HG03064 (cell line): Measurements from ENCODE around the gene COL21A1.

Experiments
- ATAC-seq: cut with Tn5 transposase; IDR thresholded peaks from one replicate; pipeline ENCODE4 v1.9.1; 2021; ENCODE audit warnings: low read depth; ENCODE audit not compliant: unreplicated experiment

COL21A1 gene

DNA sequence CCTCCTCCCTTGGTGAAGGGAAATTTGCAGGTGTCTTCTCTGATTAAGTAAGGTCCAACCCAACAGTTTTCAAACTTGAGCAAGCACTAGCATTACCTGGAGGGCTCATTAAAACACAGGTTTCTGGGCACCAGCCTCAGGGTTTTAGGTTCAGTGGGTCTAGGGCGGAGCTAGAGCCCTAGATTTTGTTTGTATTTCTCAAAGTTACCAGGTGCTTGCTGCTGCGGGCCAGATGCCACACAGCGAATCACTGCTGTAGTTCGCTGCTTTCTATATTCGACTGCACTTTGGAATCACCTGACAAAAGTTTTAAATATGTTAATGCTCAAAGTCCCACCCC is 869 bp downstream of the COL21A1 start:
- ATAC-seq: no peak

DNA sequence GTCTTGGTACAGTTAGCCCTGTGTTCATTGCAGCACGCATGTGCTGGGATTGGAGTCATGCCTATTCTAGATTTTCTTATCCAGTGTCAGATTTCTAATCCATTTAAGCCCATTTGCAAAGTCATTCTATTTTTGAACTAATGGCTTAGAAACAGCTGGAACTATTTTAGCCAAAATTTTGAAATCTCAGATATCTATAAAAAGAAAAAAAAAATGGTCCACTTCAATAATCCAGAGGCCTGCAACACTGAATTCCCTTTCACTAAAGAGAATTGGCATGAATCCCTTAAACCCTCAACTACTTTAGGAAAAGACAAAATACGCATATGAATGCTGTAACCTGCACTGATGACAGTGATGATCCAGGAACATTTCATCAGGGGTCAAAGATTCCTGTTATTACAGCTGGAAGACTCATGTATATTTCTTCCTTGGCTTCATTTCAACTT is 1.5 kb downstream of the COL21A1 start:
- ATAC-seq: no peak

DNA sequence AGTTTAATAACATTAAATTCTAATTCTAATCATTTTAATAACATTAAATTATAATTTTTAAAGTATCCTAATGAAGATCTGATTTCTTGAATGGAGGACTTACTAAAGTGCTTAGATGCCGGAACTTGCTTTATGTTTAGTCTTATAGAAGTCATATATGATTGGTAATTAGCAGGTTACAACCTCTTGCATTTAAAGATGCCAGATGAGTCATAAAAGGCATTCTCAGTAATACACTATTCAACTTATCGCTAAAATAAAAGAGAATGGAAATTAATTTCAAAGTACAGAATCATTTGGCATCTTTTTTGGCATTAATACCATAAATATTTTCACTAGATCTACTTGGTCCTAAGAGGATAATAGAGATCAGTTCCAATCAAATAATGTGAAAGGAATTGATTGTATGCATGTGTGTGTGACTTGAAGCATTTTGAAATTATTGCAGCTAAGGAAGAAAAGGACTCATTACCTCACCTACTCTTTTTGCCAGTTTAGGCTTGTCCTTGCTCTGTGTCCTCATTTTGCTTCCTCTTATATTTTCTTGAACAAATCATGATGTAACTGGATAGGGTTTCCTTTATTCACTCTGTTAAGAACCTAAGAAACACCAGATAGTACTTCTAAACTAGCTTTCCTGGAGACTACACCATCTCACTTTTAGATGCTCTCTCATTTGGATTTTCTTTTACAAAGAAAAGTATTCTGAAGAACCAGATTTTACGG is 2.7 kb downstream of the COL21A1 start:
- no peak for ATAC-seq

DNA sequence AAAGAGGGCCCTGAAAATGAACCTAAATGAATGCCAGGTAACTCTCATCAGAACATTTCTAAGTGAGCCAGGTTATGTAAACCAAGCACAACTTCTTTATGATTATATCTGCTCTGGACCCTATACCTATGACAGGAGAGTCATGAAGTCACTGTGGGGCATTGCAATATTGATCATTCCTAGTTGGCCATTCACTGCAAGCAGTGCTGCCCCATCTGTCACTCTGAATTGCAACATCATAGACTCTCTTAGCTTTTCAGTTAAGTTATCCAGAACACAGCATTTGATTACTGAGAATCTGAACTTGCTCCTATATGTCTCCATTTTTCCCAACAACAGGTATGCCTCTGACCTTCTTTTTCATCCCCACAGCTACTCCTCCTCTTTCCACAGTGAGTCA is 3.3 kb downstream of the COL21A1 start:
- no peak for ATAC-seq

GRCh38 chr6:56243518-56244070 is 3.8 kb downstream of the COL21A1 start:
- no peak for ATAC-seq

DNA sequence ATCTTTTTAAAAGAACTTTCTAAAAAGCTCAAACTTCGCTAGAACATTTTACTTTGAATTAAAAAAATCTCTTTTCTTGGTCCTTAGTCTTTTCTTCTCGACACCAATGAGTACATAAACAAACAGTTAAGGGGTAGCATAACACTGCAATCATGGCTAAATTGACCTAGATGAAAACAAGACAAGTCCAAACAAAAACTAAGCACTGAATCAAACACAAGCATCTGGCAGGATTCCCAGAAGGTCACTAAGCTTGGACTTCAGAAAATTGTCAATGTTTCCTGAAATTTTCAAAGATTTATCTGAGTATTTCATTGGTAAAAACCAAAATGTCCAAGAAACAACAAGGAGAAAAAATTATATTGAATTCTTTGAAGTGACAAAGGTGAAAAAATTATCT is 5.0 kb downstream of the COL21A1 start:
- ATAC-seq: no peak

DNA sequence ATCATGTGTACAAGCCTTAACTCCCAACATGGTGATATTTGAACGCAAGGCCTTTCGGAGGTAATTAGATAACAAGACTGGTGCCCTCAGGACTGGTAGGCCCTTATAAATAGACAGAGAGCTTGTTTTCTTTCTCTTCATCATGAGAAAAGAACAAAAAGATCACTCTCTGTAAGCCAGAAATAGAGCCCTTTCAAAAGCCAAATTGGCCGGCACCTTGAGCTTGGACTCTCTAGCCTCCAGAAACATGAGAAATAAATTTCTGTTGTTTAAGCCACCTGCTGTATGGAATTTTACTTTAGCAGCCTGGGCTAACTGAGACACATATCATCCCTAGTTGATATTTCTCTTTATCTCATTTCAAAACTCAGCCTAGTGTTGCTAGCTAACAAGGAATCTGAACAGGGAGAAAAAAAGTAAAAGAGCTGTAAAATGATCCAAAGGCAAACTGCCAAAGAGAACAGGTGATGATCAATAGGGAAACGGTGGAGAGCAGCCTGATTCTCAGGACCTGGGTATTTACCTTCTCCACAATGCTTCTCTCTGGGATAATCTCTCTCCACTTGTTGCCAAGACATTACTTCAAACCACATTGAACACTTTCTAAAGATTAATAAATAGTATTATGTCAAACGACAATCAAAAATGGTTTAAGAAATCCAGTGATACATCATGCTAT is 6.1 kb downstream of the COL21A1 start:
- no peak for ATAC-seq

- no peak for ATAC-seq
Observed at GRCh38 chr6:56238352-56238751, 9.0 kb downstream of the COL21A1 start.

DNA sequence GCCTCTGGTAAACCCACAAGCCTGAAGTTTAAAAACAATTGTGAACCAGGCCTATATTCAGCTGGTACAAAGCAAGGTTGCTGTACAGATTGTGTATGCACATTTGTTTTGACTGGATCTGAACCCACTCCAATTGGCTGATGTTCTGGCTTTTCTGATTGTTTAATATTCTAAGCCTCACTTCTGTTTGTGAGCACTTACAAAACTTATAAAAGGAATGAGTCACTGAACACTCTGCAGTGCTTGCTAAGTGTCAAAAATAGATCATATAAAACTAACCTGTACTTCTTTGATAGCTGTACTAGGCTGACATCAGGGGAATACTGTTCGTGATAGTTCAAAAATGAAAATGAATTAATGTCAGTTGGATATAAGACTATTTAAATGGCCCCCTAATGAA is 12.1 kb downstream of the COL21A1 start:
- no peak for ATAC-seq

- ATAC-seq: no peak
Observed at GRCh38 chr6:56232436-56232835, 14.9 kb downstream of the COL21A1 start.

DNA sequence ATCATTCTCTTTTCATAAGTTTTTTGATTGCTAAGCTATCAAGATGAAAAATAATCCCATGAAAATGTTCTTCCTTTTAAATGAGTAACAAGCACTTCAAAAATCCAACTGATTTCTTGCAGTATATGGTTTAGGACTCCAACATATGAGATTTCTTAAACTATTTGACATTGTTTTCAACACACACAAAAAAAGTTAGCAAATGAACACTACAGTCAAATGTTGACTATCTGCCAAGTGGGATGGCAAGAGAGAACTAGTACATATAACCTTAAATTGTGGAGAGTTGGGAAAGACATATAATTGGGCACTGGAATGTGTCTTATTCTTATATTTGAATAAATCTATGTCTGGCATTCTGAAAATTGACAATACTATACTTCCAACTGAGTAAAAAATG is 15.6 kb downstream of the COL21A1 start:
- no peak for ATAC-seq

GRCh38 chr6:56230976-56231566 is 16.3 kb downstream of the COL21A1 start:
- ATAC-seq: no peak

GRCh38 chr6:56227071-56227879 is 20.1 kb downstream of the COL21A1 start:
- no peak for ATAC-seq

DNA sequence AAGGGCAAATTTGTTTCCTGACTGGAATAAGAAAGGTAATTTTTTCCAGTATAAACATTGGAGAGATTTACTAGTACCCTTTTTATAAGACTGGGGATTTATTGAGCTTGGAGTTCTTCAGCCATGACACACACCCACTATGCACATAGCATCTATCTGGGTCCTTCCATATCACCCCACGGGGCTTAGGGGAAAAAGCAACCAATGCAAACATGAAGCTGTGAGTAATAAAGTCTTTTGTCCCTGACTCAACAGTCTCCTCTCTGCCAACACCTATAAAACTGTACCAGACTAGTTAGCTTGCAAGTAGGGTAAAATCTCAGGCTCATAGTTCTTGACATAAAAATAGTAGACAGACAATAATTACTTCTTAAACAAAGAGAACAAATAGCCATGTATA is 23.4 kb downstream of the COL21A1 start:
- no peak for ATAC-seq

DNA sequence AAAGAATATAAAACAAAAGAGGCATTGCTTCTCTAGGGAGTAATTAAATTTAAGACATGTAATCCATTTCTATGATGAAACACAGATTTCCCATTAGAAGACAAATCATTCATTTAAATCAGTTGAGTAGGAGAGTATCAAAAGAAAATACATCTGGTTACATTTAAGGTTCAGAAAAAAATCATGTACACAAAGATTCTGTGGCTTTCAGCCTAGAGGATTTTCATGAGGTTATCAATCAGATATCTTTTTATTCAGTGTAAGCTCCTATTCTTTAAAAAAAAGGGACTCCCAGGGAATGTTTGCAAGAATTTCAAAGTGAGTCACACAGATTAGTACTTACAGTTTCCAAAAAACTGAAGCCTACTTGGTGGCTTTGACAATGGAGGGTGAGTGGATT is 24.9 kb downstream of the COL21A1 start:
- no peak for ATAC-seq

- no peak for ATAC-seq
Observed at GRCh38 chr6:56220078-56220477, 27.3 kb downstream of the COL21A1 start.

DNA sequence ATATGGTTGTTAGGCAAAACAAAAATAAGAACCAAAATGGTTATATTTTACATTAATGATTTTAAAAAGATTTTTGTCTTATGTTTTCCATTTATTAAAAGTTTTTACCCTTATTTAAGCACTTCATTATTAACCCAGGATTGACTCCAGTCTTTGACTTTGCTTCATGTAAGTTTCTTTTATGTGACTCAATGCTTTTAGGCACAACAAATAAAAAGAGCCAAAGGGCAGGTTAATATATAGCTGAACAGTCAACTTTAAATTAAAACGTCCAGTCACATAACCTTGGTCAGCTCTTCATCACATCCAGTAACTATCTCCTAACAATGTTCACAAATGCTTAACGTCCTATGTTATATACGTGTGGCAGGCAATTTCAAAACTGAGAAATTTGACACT is 32.7 kb downstream of the COL21A1 start:
- no peak for ATAC-seq

- no peak for ATAC-seq
Observed at GRCh38 chr6:56214041-56214702, 33.2 kb downstream of the COL21A1 start.

DNA sequence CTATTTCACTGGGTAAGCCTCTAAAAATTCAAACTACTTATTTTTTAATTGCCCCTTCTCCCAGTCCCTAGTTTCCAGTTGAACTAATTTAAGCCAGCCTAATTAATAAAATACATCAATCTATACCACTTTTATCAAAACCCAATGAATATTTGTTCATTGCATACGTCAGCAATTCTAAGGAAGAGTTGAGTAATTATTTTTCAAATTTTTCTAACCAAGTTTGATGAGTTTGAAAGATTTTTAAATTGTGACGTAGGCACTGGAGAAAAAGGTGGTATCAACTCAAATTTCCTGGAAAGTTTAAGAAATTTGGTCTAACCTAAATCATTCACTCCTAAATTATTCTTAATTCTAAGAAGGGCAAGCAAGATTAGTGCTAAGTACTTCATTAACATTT is 35.7 kb downstream of the COL21A1 start:
- ATAC-seq: no peak

DNA sequence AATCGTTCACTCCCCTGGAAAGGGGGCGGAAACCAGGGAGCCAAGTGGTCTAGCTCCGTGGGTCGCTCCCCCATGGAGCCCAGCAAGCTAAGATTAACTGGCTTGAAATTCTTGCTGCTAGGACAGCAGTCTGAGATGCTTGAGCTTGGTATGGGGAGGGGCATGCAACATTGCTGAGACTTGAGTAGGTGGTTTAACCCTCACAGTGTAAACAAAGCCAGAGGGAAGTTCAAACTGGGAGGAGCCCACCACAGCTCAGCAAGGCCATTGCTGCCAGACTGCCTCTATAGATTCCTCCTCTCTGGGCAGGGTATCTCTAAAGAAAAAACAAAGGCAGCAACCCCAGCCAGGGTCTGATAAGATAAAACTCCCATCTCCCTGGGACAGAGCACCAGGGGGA is 43.2 kb downstream of the COL21A1 start:
- no peak for ATAC-seq
